GM12874 (cell line): ENCODE data around the gene ATP9B.

Source experiments
- CTCF ChIP-seq: IDR thresholded peaks from 2 replicates; pipeline ENCODE4 v1.5.1; 2011; ENCODE audit warnings: low read depth, mild to moderate bottlenecking, control low read depth, low read length, moderate library complexity; ENCODE audit not compliant: insufficient read depth

The ATP9B gene

GRCh38 chr18:79401494-79402208 lies 332.5 kb downstream of the ATP9B start:
- no peak for TF ChIP-seq CTCF

- TF ChIP-seq CTCF: no peak
Observed at GRCh38 chr18:79402209-79402576, 333.0 kb downstream of the ATP9B start.

GRCh38 chr18:79402977-79403722 lies 334.0 kb downstream of the ATP9B start:
- no peak for TF ChIP-seq CTCF

GRCh38 chr18:79403723-79404566 lies 334.8 kb downstream of the ATP9B start:
- no peak for TF ChIP-seq CTCF

GRCh38 chr18:79404567-79404910 lies 335.3 kb downstream of the ATP9B start:
- no peak for TF ChIP-seq CTCF

GRCh38 chr18:79405019-79405780 lies 336.0 kb downstream of the ATP9B start:
- no peak for TF ChIP-seq CTCF
